HG03097 (cell line): ENCODE measurements around the gene PHKG1.
"Not testable (repeated sequence)": the region's sequence is repeated elsewhere in the genome, so short reads cannot be mapped to it uniquely, and the experiment has no call there.

Experiments used
- ATAC-seq: cut with Tn5 transposase; IDR thresholded peaks from one replicate; pipeline ENCODE4 v1.9.1; 2021; ENCODE audit not compliant: unreplicated experiment, low FRiP score

PHKG1 gene

DNA sequence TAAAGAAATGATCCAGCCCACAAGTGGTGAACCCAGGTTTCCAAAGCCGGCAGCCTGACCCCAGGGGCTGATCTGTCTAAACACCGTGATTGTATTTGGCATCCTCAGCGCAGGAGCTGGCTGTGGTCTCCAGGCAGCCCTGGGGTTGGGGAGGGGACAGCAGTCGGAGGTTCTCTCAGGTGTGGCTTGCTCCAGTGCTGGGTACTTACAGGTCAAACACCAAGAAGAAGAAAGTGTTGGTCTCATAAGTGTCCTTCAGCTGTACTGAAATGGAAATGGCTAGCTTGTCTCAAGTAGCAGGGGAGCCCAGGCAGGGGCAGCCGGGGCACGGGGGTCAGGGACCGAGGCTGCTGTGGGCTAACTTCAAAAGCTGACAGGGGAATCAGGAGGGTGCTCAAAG, 6.0 kb downstream of the PHKG1 start:
- ATAC-seq = no peak

GRCh38 chr7:56083150-56083785, 9.5 kb downstream of the PHKG1 start:
- no peak for ATAC-seq

DNA sequence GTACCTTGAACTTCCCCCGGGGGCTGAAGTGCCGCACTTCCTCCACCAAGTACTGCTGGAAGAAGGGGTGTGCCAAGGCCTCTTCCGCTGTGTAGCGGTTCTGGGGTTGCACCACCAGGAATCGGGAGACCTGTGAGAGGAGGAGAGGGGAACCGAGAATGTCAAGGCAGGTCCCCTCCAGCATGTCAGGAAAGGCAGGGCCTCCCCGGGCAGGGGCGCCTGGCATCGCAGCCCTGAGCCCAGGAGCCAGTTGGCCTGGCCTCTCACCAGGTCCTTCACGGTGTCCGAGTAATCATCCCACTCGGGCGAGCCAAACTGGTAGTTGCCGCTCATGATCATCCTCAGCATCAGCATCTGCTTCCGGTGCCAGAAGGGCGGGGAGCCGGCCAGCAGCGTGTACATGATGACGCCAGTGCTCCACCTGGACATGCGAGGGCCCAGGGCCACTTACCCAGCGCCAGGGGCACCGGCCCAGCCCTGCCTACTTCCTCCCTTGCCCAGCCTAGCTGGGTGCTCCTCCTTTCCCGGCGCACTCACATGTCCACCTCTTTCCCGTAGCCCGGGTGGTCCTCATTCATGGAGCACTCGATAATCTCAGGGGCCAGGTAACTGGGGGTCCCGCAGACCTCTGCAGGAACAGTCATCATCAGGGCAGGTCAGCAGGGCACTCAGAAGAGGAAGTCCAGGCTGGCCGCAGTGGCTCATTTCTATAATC, 11.0 kb downstream of the PHKG1 start:
- no peak for ATAC-seq

- not testable (repeated sequence) for ATAC-seq
Observed at GRCh38 chr7:56080726-56081435, 11.9 kb downstream of the PHKG1 start.

- no peak for ATAC-seq
Observed at GRCh38 chr7:56079450-56080185, 13.1 kb downstream of the PHKG1 start.

GRCh38 chr7:56078196-56078595, 14.6 kb downstream of the PHKG1 start:
- no peak for ATAC-seq

- ATAC-seq = no peak
Observed at GRCh38 chr7:56077681-56078080, 15.1 kb downstream of the PHKG1 start.

DNA sequence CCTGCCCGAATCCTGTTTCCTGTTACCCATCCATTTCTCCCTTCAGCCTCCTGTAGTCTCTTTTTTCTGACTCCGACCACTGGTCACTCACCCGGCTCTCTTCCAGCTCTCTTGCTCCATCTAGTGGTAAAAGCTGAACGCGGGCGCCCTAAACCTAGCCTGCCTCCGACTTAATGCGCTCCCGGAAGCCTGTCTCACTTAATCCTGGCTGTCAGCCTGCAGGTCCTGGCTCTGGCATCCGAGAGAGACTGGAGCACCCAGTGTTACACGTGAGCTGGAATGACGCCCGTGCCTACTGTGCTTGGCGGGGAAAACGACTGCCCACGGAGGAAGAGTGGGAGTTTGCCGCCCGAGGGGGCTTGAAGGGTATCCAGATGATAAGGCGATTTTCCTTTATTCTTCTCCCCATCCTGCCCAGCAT, 18.4 kb downstream of the PHKG1 start:
- ATAC-seq = peak; percentile 90

GRCh38 chr7:56066376-56066775, 26.4 kb downstream of the PHKG1 start:
- ATAC-seq = not testable (repeated sequence)

DNA sequence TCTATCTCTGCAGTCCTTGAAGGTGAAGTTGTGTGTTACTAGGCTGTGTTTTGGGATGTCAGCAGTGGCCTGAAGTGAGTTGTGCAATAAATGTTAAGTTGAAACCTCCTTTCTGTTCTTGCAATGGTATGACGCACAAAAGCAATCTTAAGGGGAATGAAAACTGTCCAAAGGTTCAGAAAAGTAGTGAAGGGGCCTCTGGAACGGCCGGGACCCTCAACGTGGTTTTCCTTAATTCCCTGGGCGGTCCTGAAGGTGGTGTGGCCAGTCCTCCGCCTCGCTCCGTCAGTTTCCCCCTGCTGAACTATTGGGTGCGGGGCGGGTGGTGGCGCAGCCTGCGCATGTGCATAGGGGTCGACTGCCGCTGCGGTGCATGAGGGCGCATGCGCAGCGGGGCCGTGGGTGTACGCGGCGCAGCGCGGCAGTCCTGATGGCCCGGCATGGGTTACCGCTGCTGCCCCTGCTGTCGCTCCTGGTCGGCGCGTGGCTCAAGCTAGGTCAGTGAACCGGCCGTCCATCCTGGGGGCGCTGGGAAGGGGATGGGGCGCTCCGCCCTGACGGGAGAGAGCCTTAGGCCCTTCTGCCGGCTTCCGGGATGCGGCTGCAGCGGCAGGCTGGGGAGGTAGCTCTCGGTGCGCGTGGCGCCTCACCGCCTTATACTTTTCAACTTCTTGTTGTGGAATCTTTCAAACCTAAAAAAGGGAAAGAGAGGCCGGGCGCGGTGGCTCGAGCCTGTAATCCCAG, 28.7 kb downstream of the PHKG1 start, which contains the start of gene SUMF2:
Gene SUMF2 (plus strand): TSS at position 405 of the 744 bp plus-strand sequence. CDS start 26 bp downstream, at position 431.
- ATAC-seq = peak; percentile 87

- ATAC-seq = no peak
Observed at GRCh38 chr7:56063500-56063881, 29.3 kb downstream of the PHKG1 start.

- no peak for ATAC-seq
Observed at GRCh38 chr7:56062382-56062781, 30.4 kb downstream of the PHKG1 start.

DNA sequence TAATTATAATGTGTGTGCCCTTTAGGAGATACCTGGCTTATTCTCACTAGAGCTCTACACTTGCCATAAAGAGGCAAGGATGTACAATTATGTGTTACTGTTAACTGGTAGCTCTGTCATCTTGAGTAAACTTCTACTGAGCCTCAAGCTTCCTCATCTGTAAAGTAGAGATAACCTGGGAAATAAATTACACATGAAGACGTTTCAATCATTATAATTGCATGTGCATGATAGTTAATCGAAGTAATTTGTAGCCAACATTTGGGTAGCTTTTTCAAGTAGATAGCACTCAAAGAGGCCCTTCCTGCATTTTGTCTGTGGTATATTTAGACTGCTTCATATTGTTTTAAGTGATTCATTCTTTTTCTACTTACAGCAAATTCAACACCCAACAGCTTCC, 38.8 kb downstream of the PHKG1 start:
- ATAC-seq = no peak

GRCh38 chr7:56053379-56053778, 39.4 kb downstream of the PHKG1 start:
- ATAC-seq = no peak

GRCh38 chr7:56051339-56052191, 41.2 kb downstream of the PHKG1 start, which contains the start of the genes CCT6A and PSPH:
Gene CCT6A (plus strand): TSS chr7:56051765. CDS start chr7:56051849, 84 bp downstream.
Gene PSPH (minus strand): TSS chr7:56051444. CDS start chr7:56021212, 30,232 bp downstream.
- peak; percentile 96 for ATAC-seq

DNA sequence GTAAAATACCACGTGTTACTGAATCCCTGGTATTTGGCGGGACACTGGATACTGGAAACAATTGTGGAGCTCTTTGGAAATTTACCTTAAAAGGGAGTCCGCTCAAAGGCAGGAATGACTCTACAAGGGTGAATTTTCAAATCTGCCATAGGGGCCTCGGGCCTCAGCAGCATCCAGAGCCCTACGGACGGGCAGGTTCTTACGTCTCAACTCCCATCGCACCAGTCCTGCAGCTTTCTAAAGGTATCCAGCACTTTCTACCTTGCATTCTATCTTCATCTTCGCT, 41.8 kb downstream of the PHKG1 start:
- no peak for ATAC-seq

DNA sequence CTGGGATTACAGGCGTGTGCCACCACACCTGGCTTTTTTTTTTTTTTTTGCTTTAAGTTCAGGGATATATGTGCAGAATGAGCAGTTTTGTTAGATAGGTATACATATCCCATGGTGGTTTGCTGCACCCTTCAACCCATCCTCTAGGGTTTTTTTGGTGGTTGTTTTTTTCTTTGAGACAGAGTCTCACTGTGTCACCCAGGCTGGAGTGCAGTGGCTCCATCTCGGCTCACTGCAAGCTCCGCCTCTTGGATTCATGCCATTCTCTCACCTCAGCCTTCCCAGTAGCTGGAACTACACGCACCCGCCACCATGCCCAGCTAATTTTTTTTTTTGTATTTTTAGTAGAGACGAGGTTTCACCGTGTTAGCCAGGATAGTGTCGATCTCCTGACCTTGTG, 44.0 kb downstream of the PHKG1 start:
- ATAC-seq = not testable (repeated sequence)

GRCh38 chr7:56048245-56048644, 44.5 kb downstream of the PHKG1 start:
- ATAC-seq = no peak

GRCh38 chr7:56047446-56048116, 45.2 kb downstream of the PHKG1 start:
- not testable (repeated sequence) for ATAC-seq
